NB4 (cell line): Measurements from ENCODE around the gene TMEM238L.

Experiments used
- CTCF ChIP-seq: IDR thresholded peaks from one replicate; pipeline ENCODE4 v1.5.1; 2012; ENCODE audit warnings: low read depth, low read length
- MYC ChIP-seq: IDR thresholded peaks from 2 replicates; pipeline ENCODE4 v1.6.1; 2011; ENCODE audit warnings: low read depth, low read length

- TF ChIP-seq CTCF (no peak), MYC (no peak)
Measured at GRCh38 chr17:10845388-10845751, 41.5 kb upstream of the TMEM238L start.
